GM06990 (cell line): Measurements from ENCODE around the gene DDAH2.

Experiments
- DNase-seq: peaks from one replicate; pipeline ENCODE4 v3.0.0-alpha.2; 2011; ENCODE audit not compliant: insufficient read length; ENCODE audit errors: extremely low read depth
- H3K27me3 ChIP-seq: replicated peaks from 2 replicates; pipeline ENCODE4 v1.6.0; 2011; ENCODE audit warnings: low read length; ENCODE audit not compliant: control insufficient read depth, insufficient read depth
- H3K36me3 ChIP-seq: 2 replicates; pipeline ENCODE4 v1.5.1; 2011; ENCODE audit warnings: low read length; ENCODE audit not compliant: control insufficient read depth, insufficient read depth
- H3K4me3 ChIP-seq: replicated peaks from 2 replicates; pipeline ENCODE4 v1.5.1; 2011; ENCODE audit warnings: low read depth, mild to moderate bottlenecking, control low read depth, low read length
- CTCF ChIP-seq: IDR thresholded peaks from 2 replicates; pipeline ENCODE4 v1.5.1; 2011; ENCODE audit warnings: low read length, control low read depth, mild to moderate bottlenecking, inconsistent platforms; ENCODE audit not compliant: insufficient read depth, poor library complexity, severe bottlenecking

Gene DDAH2

GRCh38 chr6:31693535-31693934 is 35.6 kb downstream of the DDAH2 start:
- TF ChIP-seq CTCF = no peak
- H3K27me3 ChIP-seq = no peaks in the 10 kb centered on the region
- no peak for DNase-seq
- H3K36me3 ChIP-seq = peaks cover 37% of the 10 kb centered on the region
- H3K4me3 ChIP-seq = no peak overlapping the region

- Histone ChIP-seq H3K4me3 (no peak overlapping the region), H3K27me3 (no peaks in the 10 kb centered on the region), H3K36me3 (peaks cover 42% of the 10 kb centered on the region)
- DNase-seq = no peak
- no peak for TF ChIP-seq CTCF
Observed at GRCh38 chr6:31692886-31693285, 36.2 kb downstream of the DDAH2 start.

- Histone ChIP-seq H3K4me3 (no peak overlapping the region), H3K27me3 (no peaks in the 10 kb centered on the region), H3K36me3 (peaks cover 44% of the 10 kb centered on the region)
- no peak for DNase-seq
- no peak for TF ChIP-seq CTCF
Observed at GRCh38 chr6:31692353-31692752, 36.7 kb downstream of the DDAH2 start.

GRCh38 chr6:31691564-31692108 is 37.5 kb downstream of the DDAH2 start:
- no peak overlapping the region for H3K4me3 ChIP-seq
- DNase-seq = no peak
- peaks cover 44% of the 10 kb centered on the region for H3K36me3 ChIP-seq
- no peak for TF ChIP-seq CTCF
- H3K27me3 ChIP-seq = no peaks in the 10 kb centered on the region

- DNase-seq = no peak
- Histone ChIP-seq H3K27me3 (no peaks in the 10 kb centered on the region), H3K36me3 (peaks cover 45% of the 10 kb centered on the region), H3K4me3 (no peak overlapping the region)
- TF ChIP-seq CTCF = no peak
Observed at GRCh38 chr6:31691078-31691463, 38.0 kb downstream of the DDAH2 start.
